ENCODE results near the gene N4BP3.

The N4BP3 gene

GRCh38 chr5:178094345-178094744 is 19.0 kb upstream of the N4BP3 start:
- no peak overlapping the region for H3K4me3 ChIP-seq (ENCODE audit: low read depth, low read length)
- in situ Hi-C loops (cut with HindIII; ENCODE audit: low sequenced_read_pairs): no loop called here
- no peak for DNase-seq (ENCODE audit: low read depth, low spot score)
- TF ChIP-seq CTCF (IDR thresholded peaks at IDR 0.05; ENCODE audit: low read depth, low read length): no peak

GRCh38 chr5:178098685-178099084 is 14.6 kb upstream of the N4BP3 start:
- in situ Hi-C loops (cut with HindIII; ENCODE audit: low sequenced_read_pairs): no loop called here
- no peak for DNase-seq (ENCODE audit: low read depth, low spot score)
- H3K4me3 ChIP-seq (ENCODE audit: low read depth, low read length): no peak overlapping the region
- TF ChIP-seq CTCF (IDR thresholded peaks at IDR 0.05; ENCODE audit: low read depth, low read length): no peak

GRCh38 chr5:178103612-178104011 is 9.7 kb upstream of the N4BP3 start:
- in situ Hi-C loops (cut with HindIII; ENCODE audit: low sequenced_read_pairs): no loop called here
- no peak for TF ChIP-seq CTCF (IDR thresholded peaks at IDR 0.05; ENCODE audit: low read depth, low read length)
- H3K4me3 ChIP-seq (ENCODE audit: low read depth, low read length): no peak overlapping the region
- DNase-seq (ENCODE audit: low read depth, low spot score): no peak

- DNase-seq (ENCODE audit: low read depth, low spot score): no peak
- in situ Hi-C loops (cut with HindIII; ENCODE audit: low sequenced_read_pairs): no loop called here
- no peak overlapping the region for H3K4me3 ChIP-seq (ENCODE audit: low read depth, low read length)
- TF ChIP-seq CTCF (IDR thresholded peaks at IDR 0.05; ENCODE audit: low read depth, low read length): no peak
Observed at GRCh38 chr5:178104492-178104891, 8.8 kb upstream of the N4BP3 start.

- in situ Hi-C loops (cut with HindIII; ENCODE audit: low sequenced_read_pairs): no loop called here
- DNase-seq (ENCODE audit: low read depth, low spot score): no peak
- TF ChIP-seq CTCF (IDR thresholded peaks at IDR 0.05; ENCODE audit: low read depth, low read length): no peak
- H3K4me3 ChIP-seq (ENCODE audit: low read depth, low read length): no peak overlapping the region
Observed at GRCh38 chr5:178106086-178106485, 7.2 kb upstream of the N4BP3 start.

GRCh38 chr5:178106556-178107239 is 6.6 kb upstream of the N4BP3 start:
- no peak for TF ChIP-seq CTCF (IDR thresholded peaks at IDR 0.05; ENCODE audit: low read depth, low read length)
- no peak for DNase-seq (ENCODE audit: low read depth, low spot score)
- H3K4me3 ChIP-seq (ENCODE audit: low read depth, low read length): no peak overlapping the region
- in situ Hi-C loops (cut with HindIII; ENCODE audit: low sequenced_read_pairs): no loop called here

All from astrocyte of the spinal cord (primary cell).